Gastrocnemius medialis (tissue), 4 donors: Measurements from ENCODE around the gene CASK. TPM values are rescaled to one million over a fixed set of nuclear protein-coding genes. Genes with fewer than 3 reads are reported as not detected.

ENCODE experiments used
- ATAC-seq, 2 donors: fragments of 150-250 bp; one replicate each; pipeline ENCODE4 v1.9.1; 2016
- DNase-seq, 2 donors: peaks; one replicate each; pipeline ENCODE4 v3.0.0-alpha.2; 2019
- H3K27ac ChIP-seq, 4 donors: fragments of 200-600 bp; sonication (generic); 1 replicate in 1 of 4; 2 replicates in 3 of 4; pipeline ENCODE4 v1.5.1; 2016 to 2018; ENCODE audit warnings: mild to moderate bottlenecking in 2 of 4, moderate library complexity in 1 of 4
- H3K27me3 ChIP-seq, 3 donors: fragments of 200-600 bp; sonication (generic) in 2 of 3; 1 replicate in 1 of 3; 2 replicates in 2 of 3; pipeline versions ENCODE4 v1.5.1 to v1.6.0; 2016 to 2019; ENCODE audit warnings: mild to moderate bottlenecking in 1 of 3, moderate library complexity in 1 of 3
- H3K36me3 ChIP-seq, 2 donors: fragments of 200-600 bp; sonication (generic) in 1 of 2; one replicate each; pipeline ENCODE4 v1.5.1; 2017 to 2018
- H3K4me1 ChIP-seq, 2 donors: fragments of 200-600 bp; sonication (generic) in 1 of 2; one replicate each; pipeline ENCODE4 v1.5.1; 2016 to 2017; ENCODE audit warnings: mild to moderate bottlenecking in 2 of 2
- H3K4me3 ChIP-seq, 4 donors: fragments of 200-600 bp; sonication (generic) in 3 of 4; 1 replicate in 1 of 4; 2 replicates in 3 of 4; pipeline ENCODE4 v1.5.1; 2016 to 2019; ENCODE audit warnings: mild to moderate bottlenecking in 2 of 4
- H3K9me3 ChIP-seq, 3 donors: fragments of 200-600 bp; sonication (generic) in 2 of 3; 1 replicate in 1 of 3; 2 replicates in 2 of 3; pipeline ENCODE4 v1.5.1; 2016 to 2019
- CTCF ChIP-seq, 5 experiments: fragments of 450-650 bp in 3 of 5; fragments of 200-600 bp in 2 of 5; sonication (generic) in 2 of 5; IDR thresholded peaks in 4 of 5; conservative IDR thresholded peaks in 1 of 5; 1 replicate in 4 of 5; 2 replicates in 1 of 5; pipeline ENCODE4 v1.5.1; 2016 to 2019; ENCODE audit warnings: antibody characterized with exemption in 5 of 5, mild to moderate bottlenecking in 3 of 5, moderate library complexity in 3 of 5
- POLR2A ChIP-seq, 2 donors: fragments of 450-650 bp; IDR thresholded peaks; one replicate each; pipeline ENCODE4 v1.6.1; 2017; ENCODE audit warnings: antibody characterized with exemption in 2 of 2, mild to moderate bottlenecking in 2 of 2, moderate library complexity in 2 of 2
- in situ Hi-C, 4 donors: fragments of 200-750 bp; cut with MboI; loops; one replicate each; pipeline versions ENCODE4 v1.15.0 to v1.8.0; 2017; ENCODE audit warnings: low sequenced_read_pairs in 4 of 4
- intact Hi-C: fragments of 100-400 bp; cut with DNase I; formaldehyde crosslinking; loops from one replicate; pipeline ENCODE4 v1.15.1; 2023; ENCODE audit warnings: low total_unique reads
- total RNA-seq, 4 donors: library from RNA; depleted of rRNA; stranded (reverse); fragments of >200 nt; gene quantifications; one replicate each; pipeline versions ENCODE4 v1.1.0 to v1.2.3, GENCODE V29; 2016

Gene CASK
- total RNA-seq, 4 donors from 2014 or later = 7.3 to 14.3 (median 10.0) TPM

GRCh38 chrX:41837270-41837944 is 85.9 kb downstream of the CASK start:
- peaks cover 0 to 8% (median 0%) of the 10 kb centered on the region in 3 donors for H3K9me3 ChIP-seq
- H3K27me3 ChIP-seq = no peaks in the 10 kb centered on the region
- no peak overlapping the region for H3K27ac ChIP-seq
- no peak overlapping the region for H3K4me3 ChIP-seq
- DNase-seq (no peak), ATAC-seq (no peak)
- intact Hi-C loops = no loop called here
- H3K36me3 ChIP-seq = no peaks in the 10 kb centered on the region
- in situ Hi-C loops = no loop called here
- no peaks in the 10 kb centered on the region for H3K4me1 ChIP-seq
- TF ChIP-seq POLR2A (IDR thresholded peaks at IDR 0.05) (no peak), CTCF (IDR thresholded peaks at IDR 0.05 in 4 of 5, conservative IDR thresholded peaks at IDR 0.05 in 1 of 5) (no peak)

- H3K27ac ChIP-seq = no peak overlapping the region
- ATAC-seq (no peak), DNase-seq (no peak)
- TF ChIP-seq POLR2A (IDR thresholded peaks at IDR 0.05) = no peak
- TF ChIP-seq CTCF (IDR thresholded peaks at IDR 0.05 in 4 of 5, conservative IDR thresholded peaks at IDR 0.05 in 1 of 5) = no peak
- peaks cover 3 to 33% of the 10 kb centered on the region in 2 donors for H3K4me1 ChIP-seq
- intact Hi-C loops (loop anchor here (10.0 kb wide), 1 partner anchor 96 kb away; the partner anchor contains the start of gene CASK), in situ Hi-C loops (no loop called here)
- no peak overlapping the region for H3K4me3 ChIP-seq
- no peaks in the 10 kb centered on the region for H3K36me3 ChIP-seq
- no peaks in the 10 kb centered on the region for H3K9me3 ChIP-seq
- H3K27me3 ChIP-seq = no peaks in the 10 kb centered on the region
These were observed 94.5 kb downstream of the CASK start for GRCh38 chrX:41828826-41829225.

DNA sequence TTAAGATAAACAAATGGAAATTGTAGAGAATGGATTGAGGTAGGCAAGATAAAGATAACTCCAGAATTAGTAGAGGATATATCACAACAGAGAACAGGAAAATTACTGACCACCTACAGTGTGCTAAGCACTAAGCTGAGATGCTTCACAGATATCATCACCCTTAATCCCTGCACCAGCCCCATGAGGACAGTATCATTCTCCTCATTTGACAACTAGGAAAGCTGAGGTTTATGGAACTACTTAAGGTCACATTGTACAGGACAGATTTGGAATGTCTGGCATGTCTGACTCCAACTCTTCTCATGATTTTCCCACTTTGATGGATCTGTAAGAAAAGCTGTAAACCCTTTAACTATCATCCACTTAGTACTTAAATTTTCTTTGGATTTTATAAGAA is 95.5 kb downstream of the CASK start:
- in situ Hi-C loops = no loop called here
- Histone ChIP-seq H3K36me3 (no peaks in the 10 kb centered on the region), H3K27me3 (no peaks in the 10 kb centered on the region), H3K27ac (no peak overlapping the region), H3K9me3 (no peaks in the 10 kb centered on the region), H3K4me1 (peaks cover 7 to 37% of the 10 kb centered on the region in 2 donors), H3K4me3 (no peak overlapping the region)
- DNase-seq (no peak), ATAC-seq (no peak)
- TF ChIP-seq POLR2A (IDR thresholded peaks at IDR 0.05) (no peak), CTCF (IDR thresholded peaks at IDR 0.05 in 4 of 5, conservative IDR thresholded peaks at IDR 0.05 in 1 of 5) (no peak)
- intact Hi-C loops = loop anchor here (10.0 kb wide), 1 partner anchor 97 kb away; the partner anchor contains the start of gene CASK

- ATAC-seq = peak in 1 of 2 donors; percentile 51
- Histone ChIP-seq H3K9me3 (no peaks in the 10 kb centered on the region), H3K27ac (peak overlapping the region in 1 of 4 donors; percentile 46), H3K4me1 (peaks cover 7 to 37% of the 10 kb centered on the region in 2 donors), H3K4me3 (no peak overlapping the region), H3K27me3 (no peaks in the 10 kb centered on the region), H3K36me3 (no peaks in the 10 kb centered on the region)
- TF ChIP-seq CTCF (IDR thresholded peaks at IDR 0.05 in 4 of 5, conservative IDR thresholded peaks at IDR 0.05 in 1 of 5) (no peak), POLR2A (IDR thresholded peaks at IDR 0.05) (no peak)
- intact Hi-C loops (loop anchor here (10.0 kb wide), 1 partner anchor 99 kb away; the partner anchor contains the start of gene CASK), in situ Hi-C loops (no loop called here)
- no peak for DNase-seq
These were observed 97.6 kb downstream of the CASK start for GRCh38 chrX:41825796-41826195.
